PC-9 (cell line): ENCODE data around the gene GLP1R. TPM values are rescaled to one million over a fixed set of nuclear protein-coding genes. Genes with fewer than 3 reads are reported as not detected.

Source experiments
- BruUV-seq: library from RNA; stranded (reverse); fragments of 400-500 nt; replicated peaks from 2 replicates; lab custom pipeline; 2021; lab: Mats Ljungman, UMichigan
- CTCF ChIA-PET: fragments of 300-600 bp; sonication (Branson Sonifier 250); formaldehyde crosslinking; loops from one replicate; lab custom pipeline; 2022; ENCODE audit warnings: antibody characterized with exemption; lab: Charles Lee
- POLR2A ChIA-PET: fragments of 300-600 bp; sonication (Branson Sonifier 250); formaldehyde crosslinking; loops from one replicate; lab custom pipeline; 2022; ENCODE audit warnings: antibody characterized with exemption; ENCODE audit not compliant: unreplicated experiment; lab: Charles Lee
- DNase-seq, 2 experiments: peaks; one replicate each; pipeline versions ENCODE4 v3.0.0 to v3.0.0-alpha.2; 2015 to 2022; ENCODE audit warnings: mixed read lengths in 1 of 2
- H2AFZ ChIP-seq: fragments of 200-600 bp; sonication (generic); 2 replicates; pipeline ENCODE4 v1.8.1; 2017; ENCODE audit warnings: antibody characterized with exemption
- H3F3A ChIP-seq: fragments of 200-600 bp; sonication (generic); 2 replicates; pipeline ENCODE4 v1.8.1; 2017; ENCODE audit warnings: antibody characterized with exemption, mild to moderate bottlenecking, low read depth; ENCODE audit not compliant: insufficient read depth
- H3K27ac ChIP-seq: fragments of 200-600 bp; sonication (generic); 2 replicates; pipeline ENCODE4 v1.6.1; 2016; ENCODE audit warnings: mixed run types
- H3K27me3 ChIP-seq: fragments of 200-600 bp; sonication (generic); 2 replicates; pipeline ENCODE4 v1.6.1; 2016; ENCODE audit warnings: low read depth, mixed run types; ENCODE audit not compliant: insufficient read depth
- H3K36me3 ChIP-seq: fragments of 200-600 bp; sonication (generic); 2 replicates; pipeline ENCODE4 v1.6.1; 2016; ENCODE audit warnings: low read depth, mixed run types
- H3K4me1 ChIP-seq: fragments of 200-600 bp; sonication (generic); replicated peaks from 2 replicates; pipeline ENCODE4 v1.6.1; 2016; ENCODE audit warnings: mixed run types; ENCODE audit not compliant: insufficient read depth
- H3K4me2 ChIP-seq: fragments of 200-600 bp; sonication (generic); 2 replicates; pipeline ENCODE4 v1.6.1; 2017; ENCODE audit warnings: mixed run types
- H3K4me3 ChIP-seq: fragments of 200-600 bp; sonication (generic); 2 replicates; pipeline ENCODE4 v1.6.1; 2016; ENCODE audit warnings: mixed run types
- H3K79me2 ChIP-seq: fragments of 200-600 bp; sonication (generic); 2 replicates; pipeline ENCODE4 v1.6.1; 2017; ENCODE audit warnings: low read depth, mixed run types
- H3K9me2 ChIP-seq: fragments of 200-600 bp; sonication (generic); 2 replicates; pipeline ENCODE4 v1.8.1; 2017; ENCODE audit warnings: mild to moderate bottlenecking; ENCODE audit not compliant: insufficient read depth
- H3K9me3 ChIP-seq: fragments of 200-600 bp; sonication (generic); 2 replicates; pipeline ENCODE4 v1.8.1; 2016; ENCODE audit warnings: low read depth; ENCODE audit not compliant: insufficient read depth
- H4K20me1 ChIP-seq: fragments of 200-600 bp; sonication (generic); 2 replicates; pipeline ENCODE4 v1.8.1; 2017; ENCODE audit not compliant: insufficient read depth
- CTCF ChIP-seq: fragments of 200-600 bp; sonication (generic); conservative IDR thresholded peaks from 2 replicates; pipeline ENCODE4 v1.6.1; 2017; ENCODE audit warnings: mixed run types, antibody characterized with exemption, mild to moderate bottlenecking, moderate library complexity
- EZH2 ChIP-seq: fragments of 200-600 bp; sonication (generic); IDR thresholded peaks from 2 replicates; pipeline ENCODE4 v1.8.0; 2017; ENCODE audit warnings: antibody characterized with exemption, low read depth
- intact Hi-C: fragments of 100-400 bp; cut with micrococcal nuclease; formaldehyde crosslinking; loops from one replicate; pipeline ENCODE4 v1.10.0; 2022; ENCODE audit not compliant: unreplicated experiment
- total RNA-seq: library from RNA; stranded (reverse); gene quantifications from 2 replicates; pipeline ENCODE4 v1.2.3, GENCODE V29; 2021

The GLP1R gene
- total RNA-seq, 1 experiment from 2014 or later = not detected

GRCh38 chr6:39044181-39044580 lies 4.4 kb upstream of the GLP1R start:
- no peak for DNase-seq
- Histone ChIP-seq H4K20me1 (no peaks in the 10 kb centered on the region), H3K4me1 (no peaks in the 10 kb centered on the region), H3K4me3 (no peak overlapping the region), H2AFZ (no peak overlapping the region), H3K36me3 (no peaks in the 10 kb centered on the region), H3K27ac (no peak overlapping the region), H3K9me2 (no peaks in the 10 kb centered on the region), H3K9me3 (no peaks in the 10 kb centered on the region), H3F3A (no peaks in the 10 kb centered on the region), H3K79me2 (no peaks in the 10 kb centered on the region), H3K27me3 (peaks cover 93% of the 10 kb centered on the region), H3K4me2 (no peak overlapping the region)
- POLR2A ChIA-PET = no interaction called here
- BruUV-seq = no TSS peak
- CTCF ChIA-PET = no interaction called here
- intact Hi-C loops = no loop called here
- TF ChIP-seq EZH2 (no peak), CTCF (no peak)

- no peaks in the 10 kb centered on the region for H4K20me1 ChIP-seq
- ChIA-PET CTCF (no interaction called here), POLR2A (no interaction called here)
- no peak for TF ChIP-seq CTCF
- TF ChIP-seq EZH2 = no peak
- DNase-seq = no peak
- H3K27me3 ChIP-seq = peaks cover 88% of the 10 kb centered on the region
- no peak overlapping the region for H3K27ac ChIP-seq
- H3K4me2 ChIP-seq = no peak overlapping the region
- H3K4me1 ChIP-seq = no peaks in the 10 kb centered on the region
- H3K36me3 ChIP-seq = no peaks in the 10 kb centered on the region
- H3K9me2 ChIP-seq = no peaks in the 10 kb centered on the region
- H2AFZ ChIP-seq = no peak overlapping the region
- H3F3A ChIP-seq = no peaks in the 10 kb centered on the region
- no peak overlapping the region for H3K4me3 ChIP-seq
- H3K79me2 ChIP-seq = no peaks in the 10 kb centered on the region
- BruUV-seq = no TSS peak
- intact Hi-C loops = no loop called here
- no peaks in the 10 kb centered on the region for H3K9me3 ChIP-seq
These were observed 900 bp upstream of the GLP1R start for GRCh38 chr6:39047434-39048327.

DNA sequence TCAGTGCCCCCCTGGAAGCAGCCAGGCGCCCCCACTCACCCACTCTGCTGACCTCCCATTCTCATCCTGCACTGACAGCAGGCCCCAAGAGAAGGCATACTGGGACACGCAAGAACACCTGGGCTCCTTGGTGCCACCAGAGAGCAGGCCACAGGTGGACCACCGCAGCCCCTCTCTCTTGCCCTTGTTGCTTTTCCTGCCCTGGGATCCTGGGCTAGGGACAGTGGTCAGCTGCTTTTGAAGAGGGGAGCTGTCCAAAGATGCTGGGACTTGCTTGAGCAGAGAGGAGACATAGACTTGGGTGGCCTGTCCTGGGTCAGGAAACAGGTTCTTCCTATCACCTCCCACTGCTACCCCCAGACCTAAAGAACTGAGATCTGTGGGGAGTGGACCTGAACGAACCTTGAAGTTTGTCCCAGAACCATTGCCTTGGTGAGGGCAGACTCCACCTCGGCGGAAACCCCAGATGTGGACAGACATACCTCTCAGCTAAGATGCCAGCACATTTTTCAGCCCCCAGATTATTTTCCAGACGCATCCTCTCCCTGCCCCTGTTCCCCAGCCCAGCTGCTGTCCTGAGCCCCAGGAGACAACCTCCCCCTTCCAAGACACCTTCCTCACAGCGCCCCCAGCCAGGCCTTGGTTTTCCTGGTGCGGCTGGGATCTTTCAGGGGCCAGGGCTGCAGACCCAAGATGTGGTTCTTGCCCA lies 1.1 kb downstream of the GLP1R start:
- Histone ChIP-seq H3K27me3 (peaks cover 85% of the 10 kb centered on the region), H3K9me3 (no peaks in the 10 kb centered on the region), H4K20me1 (no peaks in the 10 kb centered on the region), H3K36me3 (no peaks in the 10 kb centered on the region), H3K79me2 (no peaks in the 10 kb centered on the region), H3K4me1 (no peaks in the 10 kb centered on the region), H3F3A (no peaks in the 10 kb centered on the region), H3K4me3 (no peak overlapping the region), H2AFZ (no peak overlapping the region), H3K4me2 (no peak overlapping the region), H3K9me2 (no peaks in the 10 kb centered on the region), H3K27ac (no peak overlapping the region)
- CTCF ChIA-PET = no interaction called here
- intact Hi-C loops = no loop called here
- DNase-seq = no peak
- BruUV-seq = no TSS peak
- TF ChIP-seq EZH2 = no peak
- TF ChIP-seq CTCF = no peak
- POLR2A ChIA-PET = no interaction called here
